Measurements from ENCODE around the gene NDUFB6. TPM values are rescaled to one million over a fixed set of nuclear protein-coding genes. Genes with fewer than 3 reads are reported as not detected.

NDUFB6 gene
- total RNA-seq, 2 experiments from 2014 or later, result 54.0 to 69.5 TPM

- POLR2A ChIA-PET, result interaction anchor here (0.6 kb wide), 1 partner anchor 282 kb away, joined by 3 read pairs; no protein-coding TSS in a partner anchor
- CTCF ChIA-PET (ENCODE audit: unreplicated experiment), result no interaction called here
- intact Hi-C loops (cut with micrococcal nuclease; ENCODE audit: unreplicated experiment), result no loop called here
These were observed 24.0 kb upstream of the NDUFB6 start for GRCh38 chr9:32596936-32597335.

GRCh38 chr9:32596096-32596865, 23.3 kb upstream of the NDUFB6 start:
- H3K9me3 ChIP-seq (ENCODE audit: low read length), result no peaks in the 10 kb centered on the region
- H4K20me1 ChIP-seq (ENCODE audit: insufficient read depth, low read length), result no peaks in the 10 kb centered on the region
- peaks cover 9% of the 10 kb centered on the region for H3K4me1 ChIP-seq (ENCODE audit: insufficient read depth, low read length, poor library complexity, severe bottlenecking)
- H3K27ac ChIP-seq (ENCODE audit: low read depth, low read length, poor library complexity, severe bottlenecking), result no peak overlapping the region
- H2AFZ ChIP-seq (ENCODE audit: low read length), result no peak overlapping the region
- no peak for DNase-seq (ENCODE audit: low spot score)
- CTCF ChIA-PET (ENCODE audit: unreplicated experiment), result no interaction called here
- POLR2A ChIA-PET, result no interaction called here
- no peaks in the 10 kb centered on the region for H3K9me2 ChIP-seq (ENCODE audit: insufficient read depth, low read length)
- H3K4me3 ChIP-seq (ENCODE audit: low read depth, low read length, poor library complexity, severe bottlenecking), result no peak overlapping the region
- BruUV-seq (replicated peaks), result no TSS peak
- no peaks in the 10 kb centered on the region for H3K79me2 ChIP-seq (ENCODE audit: insufficient read depth, low read depth, low read length)
- no peaks in the 10 kb centered on the region for H3K36me3 ChIP-seq (ENCODE audit: insufficient read depth, low read length)
- TF ChIP-seq CTCF (conservative IDR thresholded peaks at IDR 0.05; ENCODE audit: low read length) (no peak), EZH2phosphoT487 (IDR thresholded peaks at IDR 0.05; ENCODE audit: borderline replicate concordance, low read depth, low read length) (no peak)
- intact Hi-C loops (cut with micrococcal nuclease; ENCODE audit: unreplicated experiment), result no loop called here
- no peak overlapping the region for H3K4me2 ChIP-seq (ENCODE audit: low read length)

More at GRCh38 chr9:32596936-32597335, 24.0 kb upstream of the NDUFB6 start:
- Histone ChIP-seq H3K36me3 (ENCODE audit: insufficient read depth, low read length) (no peaks in the 10 kb centered on the region), H3K9me2 (ENCODE audit: insufficient read depth, low read length) (no peaks in the 10 kb centered on the region), H4K20me1 (ENCODE audit: insufficient read depth, low read length) (no peaks in the 10 kb centered on the region), H3K27ac (ENCODE audit: low read depth, low read length, poor library complexity, severe bottlenecking) (no peak overlapping the region), H3K9me3 (ENCODE audit: low read length) (no peaks in the 10 kb centered on the region), H3K4me3 (ENCODE audit: low read depth, low read length, poor library complexity, severe bottlenecking) (no peak overlapping the region), H3K4me2 (ENCODE audit: low read length) (no peak overlapping the region), H3K79me2 (ENCODE audit: insufficient read depth, low read depth, low read length) (no peaks in the 10 kb centered on the region), H3K4me1 (ENCODE audit: insufficient read depth, low read length, poor library complexity, severe bottlenecking) (peaks cover 13% of the 10 kb centered on the region), H2AFZ (ENCODE audit: low read length) (no peak overlapping the region)
- BruUV-seq (replicated peaks), result no TSS peak
- TF ChIP-seq CTCF (conservative IDR thresholded peaks at IDR 0.05; ENCODE audit: low read length) (no peak), EZH2phosphoT487 (IDR thresholded peaks at IDR 0.05; ENCODE audit: borderline replicate concordance, low read depth, low read length) (no peak)
- no peak for DNase-seq (ENCODE audit: low spot score)

GRCh38 chr9:32590898-32591297, 17.9 kb upstream of the NDUFB6 start:
- no peak for TF ChIP-seq CTCF (conservative IDR thresholded peaks at IDR 0.05; ENCODE audit: low read length)
- no peak for TF ChIP-seq EZH2phosphoT487 (IDR thresholded peaks at IDR 0.05; ENCODE audit: borderline replicate concordance, low read depth, low read length)
- Histone ChIP-seq H3K4me2 (ENCODE audit: low read length) (no peak overlapping the region), H3K9me3 (ENCODE audit: low read length) (no peaks in the 10 kb centered on the region), H3K79me2 (ENCODE audit: insufficient read depth, low read depth, low read length) (no peaks in the 10 kb centered on the region), H3K4me3 (ENCODE audit: low read depth, low read length, poor library complexity, severe bottlenecking) (no peak overlapping the region), H4K20me1 (ENCODE audit: insufficient read depth, low read length) (no peaks in the 10 kb centered on the region), H3K27ac (ENCODE audit: low read depth, low read length, poor library complexity, severe bottlenecking) (no peak overlapping the region), H2AFZ (ENCODE audit: low read length) (no peak overlapping the region), H3K36me3 (ENCODE audit: insufficient read depth, low read length) (no peaks in the 10 kb centered on the region), H3K9me2 (ENCODE audit: insufficient read depth, low read length) (no peaks in the 10 kb centered on the region), H3K4me1 (ENCODE audit: insufficient read depth, low read length, poor library complexity, severe bottlenecking) (no peaks in the 10 kb centered on the region)
- POLR2A ChIA-PET, result interaction anchor here (1.3 to 3.1 kb wide), 3 partner anchors 10 to 206 kb away, joined by 3 to 15 read pairs (median 4); no protein-coding TSS in a partner anchor
- BruUV-seq (replicated peaks), result no TSS peak
- CTCF ChIA-PET (ENCODE audit: unreplicated experiment), result interaction anchor here (2.0 kb wide), 1 partner anchor 10 kb away, joined by 13 read pairs; no protein-coding TSS in a partner anchor
- no peak for DNase-seq (ENCODE audit: low spot score)
- intact Hi-C loops (cut with micrococcal nuclease; ENCODE audit: unreplicated experiment), result no loop called here

All from OCI-LY7 (cell line).